B cell (primary cell): Measurements from ENCODE around the gene CLIP1.

ENCODE experiments used
- CTCF ChIP-seq: fragments of 200-600 bp; IDR thresholded peaks from one replicate; pipeline ENCODE4 v1.8.0; 2022; ENCODE audit warnings: antibody characterized with exemption, mild to moderate bottlenecking
- EZH2 ChIP-seq: IDR thresholded peaks from 2 replicates; pipeline ENCODE4 v1.6.1; 2012; ENCODE audit warnings: borderline replicate concordance, low read depth, mild to moderate bottlenecking, moderate library complexity, low read length; ENCODE audit not compliant: insufficient read depth, poor library complexity, severe bottlenecking

- TF ChIP-seq EZH2: no peak
- TF ChIP-seq CTCF: no peak
Measured at GRCh38 chr12:122407208-122407607, 15.3 kb downstream of the CLIP1 start.
